Activated CD4-positive, alpha-beta T cell treated with anti-CD3 and anti-CD28 coated beads, Interleukin-2, amount 50 U/mL, for 1 hour (primary cell): Measurements from ENCODE around the gene TRA2A.
A peak's percentile ranks its signal among the peaks of the same experiment; 100 is the strongest.

ENCODE experiments used
- DNase-seq: peaks from one replicate; pipeline ENCODE4 v3.0.0-alpha.2; 2020

Gene TRA2A

GRCh38 chr7:23469150-23469960, 62.4 kb downstream of the TRA2A start:
- peak; percentile 29 for DNase-seq

DNA sequence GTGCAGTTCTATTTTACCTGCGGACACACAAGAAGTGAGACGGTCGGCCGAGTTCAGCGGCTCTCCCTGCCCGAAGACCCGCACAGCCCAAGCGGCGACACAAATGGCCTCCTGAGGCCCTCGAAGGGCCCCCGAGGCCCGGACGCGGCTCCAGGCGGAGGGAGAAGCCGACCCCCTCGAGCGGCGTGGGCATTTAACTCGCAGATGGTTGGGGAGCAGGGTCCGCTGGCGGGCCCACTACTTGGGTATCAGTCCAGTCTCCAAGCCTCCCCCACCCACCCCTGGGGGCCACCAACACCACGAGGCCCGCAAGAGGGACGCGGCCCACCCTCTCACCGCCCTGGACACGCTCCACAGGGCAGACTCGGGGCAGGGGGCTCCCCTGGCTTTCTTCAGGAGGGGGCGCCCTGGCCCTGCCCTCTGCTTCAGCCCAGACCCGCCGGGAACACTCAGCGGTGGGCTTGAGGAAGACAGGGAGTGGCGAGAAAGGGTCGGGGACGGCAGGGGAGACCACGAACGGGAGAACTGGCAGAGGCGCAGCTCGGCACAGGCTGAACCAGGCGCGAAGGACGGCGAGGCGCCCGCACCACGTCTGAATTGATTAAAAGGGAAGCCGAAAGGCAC, 63.1 kb downstream of the TRA2A start:
- peak; percentile 11 for DNase-seq

GRCh38 chr7:23467806-23468525, 63.8 kb downstream of the TRA2A start:
- DNase-seq: peak; percentile 4

DNA sequence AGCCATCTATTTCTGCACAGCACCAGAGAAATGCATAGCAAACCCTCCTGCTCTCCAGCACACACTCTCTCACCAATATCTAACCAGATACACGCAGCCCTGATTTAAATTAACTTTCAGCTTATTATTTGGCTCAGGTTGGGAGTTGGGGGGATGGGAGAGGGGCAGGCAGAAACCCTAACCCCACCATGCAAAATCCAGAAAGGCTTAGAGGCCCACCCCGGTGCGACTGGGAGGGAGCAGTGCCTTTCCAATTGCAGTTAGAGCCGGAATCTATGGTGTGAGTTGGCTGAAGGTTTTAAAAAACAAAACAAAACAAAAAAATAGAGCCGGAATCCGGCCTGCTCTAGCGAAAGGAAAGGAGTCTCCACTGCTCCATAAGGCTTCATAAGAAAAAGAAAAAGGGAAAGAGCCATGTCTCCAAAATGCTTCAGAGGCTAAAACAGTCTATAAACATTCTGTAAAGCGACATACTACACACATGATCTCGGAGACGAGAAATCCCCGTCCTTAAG, 64.4 kb downstream of the TRA2A start:
- no peak for DNase-seq

- DNase-seq: no peak
These were observed 68.9 kb downstream of the TRA2A start for GRCh38 chr7:23462846-23463245.

DNA sequence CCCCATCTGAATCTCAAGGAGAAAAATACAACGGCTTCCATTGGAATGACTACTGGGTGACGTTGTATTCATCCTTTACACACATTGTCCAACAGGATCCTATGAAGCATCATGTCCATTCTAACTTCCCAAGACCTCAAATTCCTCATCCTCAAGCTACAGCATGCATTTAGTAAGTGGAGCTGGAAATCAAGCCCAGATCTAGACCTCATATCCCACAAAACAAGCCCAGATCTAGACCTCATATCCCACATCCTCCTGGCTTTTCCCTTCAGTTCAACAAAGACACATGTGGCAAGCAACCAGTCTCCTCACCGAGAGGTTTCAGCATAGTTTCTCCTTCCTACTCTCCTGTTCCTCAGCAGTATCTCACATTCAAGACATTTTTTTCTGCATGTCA, 73.7 kb downstream of the TRA2A start:
- DNase-seq: no peak

GRCh38 chr7:23456093-23456492, 75.7 kb downstream of the TRA2A start:
- no peak for DNase-seq

GRCh38 chr7:23454881-23455526, 76.8 kb downstream of the TRA2A start:
- DNase-seq: no peak
